Esophagus mucosa (tissue), 1 donor: Measurements from ENCODE around the gene NUTM2B. TPM values are rescaled to one million over a fixed set of nuclear protein-coding genes. Genes with fewer than 3 reads are reported as not detected.
"Not testable (repeated sequence)": the region's sequence is repeated elsewhere in the genome, so short reads cannot be mapped to it uniquely, and the experiment has no call there.

ENCODE experiments used
- ATAC-seq: fragments of 200-7000 bp; cut with Tn5 transposase; one replicate; pipeline ENCODE4 v1.9.1; 2020
- total RNA-seq: library from RNA; stranded (reverse); gene quantifications from one replicate; pipeline ENCODE4 v1.2.4, GENCODE V29; 2023
- donor health status: DM: yes; HTN: yes; CAD: no.

NUTM2B gene
- total RNA-seq, 1 donor from 2014 or later, result 0.24 TPM

DNA sequence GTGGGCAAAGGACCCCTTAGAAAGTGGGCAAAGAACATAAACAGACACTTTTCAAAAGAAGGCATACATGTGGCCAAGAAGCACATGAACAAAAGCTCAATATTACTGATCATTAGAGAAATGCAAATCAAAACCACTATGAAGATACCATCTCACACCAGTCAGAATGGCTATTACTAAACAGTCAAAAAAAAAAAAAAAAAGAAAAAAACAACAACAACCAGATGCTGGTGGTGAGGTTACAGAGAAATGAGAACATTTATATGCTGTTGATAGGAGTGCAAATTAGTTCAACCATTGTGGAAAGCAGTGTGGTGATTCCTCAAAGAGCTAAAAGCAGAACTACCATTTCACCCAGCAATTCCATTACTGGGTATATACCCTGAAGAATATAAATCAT, 50.6 kb downstream of the NUTM2B start:
- not testable (repeated sequence) for ATAC-seq

DNA sequence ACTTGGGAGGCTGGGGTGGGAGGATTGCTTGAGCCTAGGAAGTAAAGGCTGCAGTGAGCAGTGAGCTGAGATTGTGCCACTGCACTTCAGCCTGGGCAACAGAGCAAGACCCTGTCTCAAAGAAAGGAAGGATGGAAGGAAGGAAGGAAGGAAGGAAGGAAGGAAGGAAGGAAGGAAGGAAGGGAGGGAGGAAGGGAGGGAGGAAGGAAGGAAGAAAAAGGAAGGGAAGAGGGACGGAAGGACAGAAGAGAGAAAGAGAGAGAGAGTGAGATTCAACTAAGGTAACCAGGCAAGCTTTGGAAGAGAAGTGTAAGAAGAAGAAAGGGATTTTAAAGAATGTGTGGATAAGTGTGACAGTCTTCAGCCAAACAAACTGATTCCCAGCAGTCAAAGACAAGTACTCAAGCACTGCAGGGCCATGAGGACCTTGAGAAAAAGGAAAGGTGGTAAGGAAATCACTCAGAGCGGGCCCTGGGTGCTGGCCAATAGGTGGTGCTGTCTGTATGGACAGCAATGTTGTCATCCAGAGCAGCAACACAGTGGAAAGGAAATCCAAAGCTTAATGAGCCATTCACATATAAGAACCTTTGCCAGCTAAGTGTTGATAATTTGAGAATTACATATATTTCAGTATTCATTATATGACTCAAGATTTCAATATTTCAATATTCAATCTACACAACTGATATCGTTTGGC, 55.4 kb downstream of the NUTM2B start:
- ATAC-seq, result not testable (repeated sequence)

Other genes with a start within 250 kb of the NUTM2B start
- 1.7 TPM for gene EIF5AL1, start 190.7 kb upstream of the NUTM2B start, total RNA-seq
- 0.32 TPM for gene SFTPA2, start 142.8 kb upstream of the NUTM2B start, total RNA-seq
- gene SFTPA1, start 92.3 kb upstream of the NUTM2B start, total RNA-seq, result 0.32 TPM
- not detected for gene NUTM2E, start 123.5 kb downstream of the NUTM2B start, total RNA-seq
- 2.0 TPM for gene SFTPD, start 245.9 kb downstream of the NUTM2B start, total RNA-seq